Endothelial cell of umbilical vein (primary cell): ENCODE data around the gene PTMA. TPM values are rescaled to one million over a fixed set of nuclear protein-coding genes. Genes with fewer than 3 reads are reported as not detected.

Experiments
- BruUV-seq: library from RNA; stranded (reverse); fragments of 400-500 nt; replicated peaks from 2 replicates; lab custom pipeline; 2021; lab: Mats Ljungman, UMichigan
- CTCF ChIA-PET: fragments of 300-600, 350-600 bp; sonication (Branson Sonifier 250); formaldehyde crosslinking; loops from one replicate; lab custom pipeline; 2021; ENCODE audit warnings: antibody characterized with exemption, inconsistent platforms; lab: Charles Lee
- POLR2A ChIA-PET: fragments of 300-600, 350-600 bp; sonication (Branson Sonifier 250); formaldehyde crosslinking; loops from one replicate; lab custom pipeline; 2021; ENCODE audit warnings: antibody characterized with exemption, inconsistent platforms; lab: Charles Lee
- DNase-seq: peaks from one replicate; pipeline ENCODE4 v3.0.0-alpha.2; 2011; ENCODE audit warnings: low read depth, low spot score
- FAIRE-seq: peaks from 2 replicates; lab custom pipeline; 2011; peaks lifted over from hg19 to GRCh38; lab: Jason Lieb, UNC
- H2AFZ ChIP-seq: 2 replicates; pipeline ENCODE4 v1.6.0; 2012; ENCODE audit warnings: low read depth, low read length, control low read depth, inconsistent platforms
- H3K27ac ChIP-seq: 2 replicates; pipeline ENCODE4 v1.5.1; 2011; ENCODE audit warnings: low read depth, mild to moderate bottlenecking, control low read depth, low read length, moderate library complexity; ENCODE audit not compliant: insufficient read depth
- H3K27me3 ChIP-seq, 2 experiments: 2 replicates each; pipeline versions ENCODE4 v1.6.0 to v1.6.1; 2011; ENCODE audit warnings: low read length in 2 of 2, mixed read lengths in 1 of 2; ENCODE audit not compliant: control insufficient read depth in 2 of 2, insufficient read depth in 2 of 2
- H3K36me3 ChIP-seq, 2 experiments: 2 replicates in 1 of 2; 3 replicates in 1 of 2; pipeline ENCODE4 v1.5.1; 2011; ENCODE audit warnings: low read length in 2 of 2, mild to moderate bottlenecking in 1 of 2, moderate library complexity in 1 of 2; ENCODE audit not compliant: control insufficient read depth in 2 of 2, insufficient read depth in 2 of 2; ENCODE audit errors: extremely low read depth in 1 of 2
- H3K4me1 ChIP-seq: 3 replicates; pipeline ENCODE4 v1.5.1; 2011; ENCODE audit warnings: mild to moderate bottlenecking, low read length; ENCODE audit not compliant: control insufficient read depth, insufficient read depth; ENCODE audit errors: extremely low read depth
- H3K4me2 ChIP-seq: 2 replicates; pipeline ENCODE4 v1.6.1; 2011; ENCODE audit warnings: low read length, control low read depth, mixed read lengths; ENCODE audit not compliant: insufficient read depth
- H3K4me3 ChIP-seq, 3 experiments: fragments of 200-600 bp in 1 of 3; sonication (generic), shearing (Covaris generic) in 1 of 3; replicated peaks in 1 of 3; 2 replicates each; pipeline ENCODE4 v1.5.1; 2011 to 2016; ENCODE audit warnings: control low read depth in 3 of 3, low read length in 3 of 3, mild to moderate bottlenecking in 2 of 3, inconsistent platforms in 1 of 3, low read depth in 1 of 3, moderate library complexity in 1 of 3; ENCODE audit not compliant: insufficient read depth in 1 of 3
- H3K79me2 ChIP-seq: 2 replicates; pipeline ENCODE4 v1.6.0; 2012; ENCODE audit warnings: low read length, inconsistent platforms; ENCODE audit not compliant: control insufficient read depth, insufficient read depth
- H3K9ac ChIP-seq: replicated peaks from 2 replicates; pipeline ENCODE3; 2011; ENCODE audit warnings: low read length, control low read depth; ENCODE audit not compliant: insufficient read depth; ENCODE audit errors: extremely low read depth
- H3K9me1 ChIP-seq: replicated peaks from 3 replicates; pipeline ENCODE4 v1.6.0; 2011; ENCODE audit warnings: mild to moderate bottlenecking, low read length; ENCODE audit not compliant: control insufficient read depth, insufficient read depth; ENCODE audit errors: extremely low read depth
- H3K9me3 ChIP-seq: replicated peaks from 2 replicates; pipeline ENCODE4 v1.5.1; 2012; ENCODE audit warnings: low read length, inconsistent platforms; ENCODE audit not compliant: control insufficient read depth, insufficient read depth
- H4K20me1 ChIP-seq: replicated peaks from 2 replicates; pipeline ENCODE3; 2011; ENCODE audit warnings: mild to moderate bottlenecking, low read length; ENCODE audit not compliant: control insufficient read depth, insufficient read depth; ENCODE audit errors: extremely low read depth
- CTCF ChIP-seq, 2 donors: IDR thresholded peaks; 1 replicate in 1 of 2; 2 replicates in 1 of 2; pipeline ENCODE4 v1.5.1; 2011; ENCODE audit warnings: low read length in 2 of 2, mild to moderate bottlenecking in 2 of 2, moderate library complexity in 2 of 2, control low read depth in 1 of 2, inconsistent platforms in 1 of 2, low read depth in 1 of 2; ENCODE audit not compliant: insufficient read depth in 1 of 2; ENCODE audit errors: extremely low read depth in 1 of 2
- EZH2 ChIP-seq: IDR thresholded peaks from 2 replicates; pipeline ENCODE4 v1.6.1; 2012; ENCODE audit warnings: borderline replicate concordance, low read depth, mild to moderate bottlenecking, moderate library complexity, low read length, inconsistent platforms; ENCODE audit not compliant: severe bottlenecking
- FOS ChIP-seq: IDR thresholded peaks from 2 replicates; pipeline ENCODE4 v1.6.1; 2011; ENCODE audit warnings: mild to moderate bottlenecking, low read length, moderate library complexity, borderline replicate concordance; ENCODE audit not compliant: insufficient read depth
- GATA2 ChIP-seq: IDR thresholded peaks from 2 replicates; pipeline ENCODE4 v1.7.0; 2011; ENCODE audit warnings: low read depth, mild to moderate bottlenecking, moderate library complexity, mixed read lengths, low read length; ENCODE audit not compliant: insufficient read length, insufficient read depth
- JUN ChIP-seq: IDR thresholded peaks from 2 replicates; pipeline ENCODE4 v1.6.1; 2011; ENCODE audit warnings: borderline replicate concordance, low read depth; ENCODE audit not compliant: insufficient read length, insufficient read depth
- MAX ChIP-seq: IDR thresholded peaks from 2 replicates; pipeline ENCODE4 v1.6.1; 2011; ENCODE audit not compliant: insufficient read depth, insufficient read length
- MYC ChIP-seq: IDR thresholded peaks from one replicate; pipeline ENCODE4 v1.6.1; 2011; ENCODE audit warnings: mild to moderate bottlenecking, low read depth, low read length
- POLR2A ChIP-seq: IDR thresholded peaks from 2 replicates; pipeline ENCODE4 v1.6.1; 2012; ENCODE audit warnings: low read depth, mild to moderate bottlenecking, control low read depth, low read length
- POLR2AphosphoS5 ChIP-seq: IDR thresholded peaks from 2 replicates; pipeline ENCODE4 v1.6.1; 2012; ENCODE audit warnings: low read depth, mild to moderate bottlenecking, control low read depth, low read length, moderate library complexity; ENCODE audit not compliant: insufficient read depth
- dilution Hi-C: fragments of 300-500 bp; cut with MboI; formaldehyde crosslinking; loops from one replicate; pipeline ENCODE4 v1.15.0; 2019; ENCODE audit warnings: low sequenced_read_pairs; ENCODE audit not compliant: extremely low pct_ligation_motif_present
- intact Hi-C: fragments of 100-400 bp; cut with micrococcal nuclease; formaldehyde crosslinking; loops from one replicate; pipeline ENCODE4 v1.10.0; 2022
- polyA plus RNA-seq, 4 experiments: library from polyadenylated mRNA; depleted of rRNA in 3 of 4; stranded (reverse) in 3 of 4; unstranded in 1 of 4; fragments of >200 nt; gene quantifications; 2 replicates each; pipeline versions ENCODE4 v1.2.1 to v1.2.3, GENCODE V29; 2011 to 2012; ENCODE audit warnings: missing spikeins in 1 of 4
- total RNA-seq: library from RNA; stranded (reverse); gene quantifications from 2 replicates; pipeline ENCODE4 v1.2.3, GENCODE V29; 2021

PTMA gene
- total and polyA plus RNA-seq, 2 donors (not counting 3 experiments of a cell fraction or from before 2014, with no cell fraction given): 404 to 1,488 TPM

GRCh38 chr2:231668981-231669380, 39.3 kb upstream of the PTMA start:
- Histone ChIP-seq H4K20me1 (no peaks in the 10 kb centered on the region), H3K27me3 (no peaks in the 10 kb centered on the region), H3K4me3 (no peak overlapping the region), H3K36me3 (no peaks in the 10 kb centered on the region), H3K9ac (no peak overlapping the region), H3K4me2 (no peak overlapping the region), H3K9me3 (no peaks in the 10 kb centered on the region), H3K4me1 (peaks cover 19% of the 10 kb centered on the region), H2AFZ (no peak overlapping the region), H3K79me2 (no peaks in the 10 kb centered on the region), H3K9me1 (no peaks in the 10 kb centered on the region), H3K27ac (no peak overlapping the region)
- ChIA-PET CTCF (interaction anchor here (3.5 kb wide), 1 partner anchor 8 kb away, joined by 22 read pairs; no protein-coding TSS in a partner anchor), POLR2A (no interaction called here)
- no TSS peak for BruUV-seq
- no peak for TF ChIP-seq MAX
- no peak for TF ChIP-seq MYC
- TF ChIP-seq POLR2AphosphoS5: no peak
- dilution Hi-C loops: no loop called here
- DNase-seq (no peak), FAIRE-seq (no peak)
- intact Hi-C loops: loop anchor here (5.0 kb wide), 1 partner anchor 207 kb away; the partner anchor contains the start of gene NCL

- H2AFZ ChIP-seq: no peak overlapping the region
- no peaks in the 10 kb centered on the region for H3K27me3 ChIP-seq
- dilution Hi-C loops: no loop called here
- no peaks in the 10 kb centered on the region for H3K79me2 ChIP-seq
- peaks cover 17% of the 10 kb centered on the region for H3K4me1 ChIP-seq
- CTCF ChIA-PET: interaction anchor here (1.0 to 8.0 kb wide), 7 partner anchors 9 to 60 kb away, joined by 3 to 583 read pairs (median 10); partner anchors contain the start of gene PTMA
- BruUV-seq: no TSS peak
- H3K4me2 ChIP-seq: no peak overlapping the region
- no peak overlapping the region for H3K9ac ChIP-seq
- H3K9me1 ChIP-seq: no peaks in the 10 kb centered on the region
- no peaks in the 10 kb centered on the region for H4K20me1 ChIP-seq
- no peak overlapping the region for H3K4me3 ChIP-seq
- FAIRE-seq: peak; percentile 4
- H3K27ac ChIP-seq: no peak overlapping the region
- TF ChIP-seq POLR2AphosphoS5: no peak
- no peak for TF ChIP-seq JUN
- TF ChIP-seq MYC: no peak
- TF ChIP-seq MAX: no peak
- TF ChIP-seq GATA2: no peak
- no peak for TF ChIP-seq CTCF (IDR thresholded peaks at IDR 0.05; ENCODE audit: extremely low read depth in 1 of 2, insufficient read depth in 1 of 2, low read depth in 1 of 2, low read length in 2 of 2)
- TF ChIP-seq EZH2: no peak
- no peak for TF ChIP-seq POLR2A
- TF ChIP-seq FOS: no peak
- intact Hi-C loops: loop anchor here (1.0 kb wide), 1 partner anchor 23 kb away; no protein-coding TSS in a partner anchor
- H3K36me3 ChIP-seq: no peaks in the 10 kb centered on the region
- no peak for DNase-seq
- no peaks in the 10 kb centered on the region for H3K9me3 ChIP-seq
- POLR2A ChIA-PET: interaction anchor here (1.7 kb wide), 1 partner anchor 58 kb away, joined by 6 read pairs; no protein-coding TSS in a partner anchor
Observed at GRCh38 chr2:231671270-231672050, 36.9 kb upstream of the PTMA start.
